B cell (primary cell): ENCODE data around the gene COQ9. TPM values are rescaled to one million over a fixed set of nuclear protein-coding genes. Genes with fewer than 3 reads are reported as not detected.

Source experiments
- ATAC-seq: fragments of 200-7000 bp; cut with Tn5 transposase; one replicate; pipeline ENCODE4 v1.10.0; 2021; ENCODE audit warnings: low read depth, mild to moderate bottlenecking, moderate number of reproducible peaks, moderate library complexity
- CTCF ChIA-PET: fragments of 350-600 bp; sonication (Branson Sonifier 250); formaldehyde crosslinking; loops from one replicate; lab custom pipeline; 2021; ENCODE audit warnings: antibody characterized with exemption, inconsistent platforms; lab: Charles Lee
- POLR2A ChIA-PET: fragments of 350-600 bp; sonication (Branson Sonifier 250); formaldehyde crosslinking; loops from one replicate; lab custom pipeline; 2021; ENCODE audit warnings: antibody characterized with exemption; lab: Charles Lee
- DNase-seq: peaks from one replicate; pipeline ENCODE4 v3.0.0; 2013
- H2AFZ ChIP-seq: 2 replicates; pipeline ENCODE4 v1.6.1; 2012; ENCODE audit warnings: mild to moderate bottlenecking, low read depth, low read length; ENCODE audit not compliant: insufficient read depth, poor library complexity, severe bottlenecking
- H3K27ac ChIP-seq, 2 donors: 1 replicate in 1 of 2; 2 replicates in 1 of 2; pipeline ENCODE4 v1.5.1; 2012 to 2013; ENCODE audit warnings: low read length in 2 of 2, mild to moderate bottlenecking in 2 of 2, moderate library complexity in 1 of 2
- H3K27me3 ChIP-seq, 4 experiments: fragments of 200-600 bp in 1 of 4; sonication (generic) in 1 of 4; replicated peaks in 1 of 4; 1 replicate in 2 of 4; 2 replicates in 2 of 4; pipeline versions ENCODE4 v1.6.1 to v1.7.0; 2013 to 2016; ENCODE audit warnings: low read length in 3 of 4, mild to moderate bottlenecking in 2 of 4, mixed read lengths in 1 of 4, moderate library complexity in 1 of 4; ENCODE audit not compliant: insufficient read depth in 4 of 4, control insufficient read depth in 3 of 4; ENCODE audit errors: control extremely low read depth in 1 of 4
- H3K36me3 ChIP-seq, 2 experiments: replicated peaks in 1 of 2; 1 replicate in 1 of 2; 2 replicates in 1 of 2; pipeline versions ENCODE4 v1.6.1 to v1.7.1; 2013; ENCODE audit warnings: low read length in 1 of 2; ENCODE audit not compliant: insufficient read depth in 2 of 2, control insufficient read depth in 1 of 2; ENCODE audit errors: control extremely low read depth in 1 of 2, extremely low read depth in 1 of 2
- H3K4me1 ChIP-seq, 2 donors: fragments of 200-600 bp in 1 of 2; sonication (generic) in 1 of 2; 1 replicate in 1 of 2; 2 replicates in 1 of 2; pipeline versions ENCODE4 v1.5.1 to v1.6.1; 2013 to 2017; ENCODE audit warnings: low read length in 2 of 2; ENCODE audit not compliant: control insufficient read depth in 2 of 2, insufficient read depth in 2 of 2
- H3K4me2 ChIP-seq: replicated peaks from 2 replicates; pipeline ENCODE3; 2012; ENCODE audit warnings: mild to moderate bottlenecking, low read depth, low read length; ENCODE audit not compliant: poor library complexity, severe bottlenecking
- H3K4me3 ChIP-seq, 5 experiments: fragments of 200-600 bp in 1 of 5; sonication (generic) in 1 of 5; 1 replicate in 3 of 5; 2 replicates in 2 of 5; pipeline versions ENCODE4 v1.5.1 to v1.7.0; 2011 to 2016; ENCODE audit warnings: low read length in 4 of 5, mild to moderate bottlenecking in 4 of 5, low read depth in 2 of 5, control low read depth in 1 of 5, moderate library complexity in 1 of 5; ENCODE audit not compliant: insufficient read depth in 1 of 5; ENCODE audit errors: control extremely low read depth in 1 of 5, extremely low read depth in 1 of 5
- H3K79me2 ChIP-seq: fragments of 200-600 bp; sonication (generic); one replicate; pipeline ENCODE4 v1.6.0; 2016; ENCODE audit warnings: low read length; ENCODE audit not compliant: control insufficient read depth, insufficient read depth
- H3K9ac ChIP-seq: fragments of 200-600 bp; sonication (generic); 2 replicates; pipeline ENCODE4 v1.6.1; 2017; ENCODE audit warnings: mild to moderate bottlenecking, low read length, moderate library complexity
- H3K9me3 ChIP-seq, 3 donors: one replicate each; pipeline versions ENCODE4 v1.6.1 to v1.7.1; 2013; ENCODE audit warnings: low read length in 2 of 3; ENCODE audit not compliant: control insufficient read depth in 2 of 3, insufficient read depth in 1 of 3; ENCODE audit errors: control extremely low read depth in 1 of 3
- H4K20me1 ChIP-seq: 2 replicates; pipeline ENCODE4 v1.6.0; 2012; ENCODE audit warnings: mild to moderate bottlenecking, low read length; ENCODE audit not compliant: insufficient read depth, control insufficient read depth, poor library complexity, severe bottlenecking
- H3K27ac Mint-ChIP-seq: one replicate; pipeline ENCODE4 v1.8.0; 2021; ENCODE audit warnings: mixed read lengths
- H3K27me3 Mint-ChIP-seq: one replicate; pipeline ENCODE4 v1.8.0; 2021; ENCODE audit warnings: mixed read lengths
- H3K4me1 Mint-ChIP-seq: one replicate; pipeline ENCODE4 v1.8.0; 2021; ENCODE audit warnings: mixed read lengths
- H3K4me3 Mint-ChIP-seq: one replicate; pipeline ENCODE4 v1.8.0; 2021; ENCODE audit warnings: mixed read lengths
- H3K9me3 Mint-ChIP-seq: one replicate; pipeline ENCODE4 v1.8.0; 2022; ENCODE audit warnings: mixed read lengths; ENCODE audit not compliant: insufficient read depth
- CTCF ChIP-seq: fragments of 200-600 bp; IDR thresholded peaks from one replicate; pipeline ENCODE4 v1.8.0; 2022; ENCODE audit warnings: antibody characterized with exemption, mild to moderate bottlenecking
- EZH2 ChIP-seq: IDR thresholded peaks from 2 replicates; pipeline ENCODE4 v1.6.1; 2012; ENCODE audit warnings: borderline replicate concordance, low read depth, mild to moderate bottlenecking, moderate library complexity, low read length; ENCODE audit not compliant: insufficient read depth, poor library complexity, severe bottlenecking
- WGBS: methylation state at CpG from one replicate; pipeline ENCODE4 v1.1.5; 2013; ENCODE audit warnings: missing lambda C conversion rate; ENCODE audit not compliant: insufficient coverage; 5-methylcytosine and 5-hydroxymethylcytosine counted together
- intact Hi-C: fragments of 100-400 bp; cut with micrococcal nuclease; formaldehyde crosslinking; loops from one replicate; pipeline ENCODE4 v1.10.0; 2022
- polyA plus RNA-seq: library from polyadenylated mRNA; depleted of rRNA; stranded (reverse); fragments of >200 nt; gene quantifications from 2 replicates; pipeline ENCODE4 v1.2.3, GENCODE V29; 2012
- total RNA-seq, 2 donors: library from RNA; stranded (reverse); fragments of 120-200 nt in 1 of 2; gene quantifications; 1 replicate in 1 of 2; 2 replicates in 1 of 2; pipeline versions ENCODE4 v1.2.3 to v1.2.4, GENCODE V29; 2013 to 2022

The COQ9 gene
- total and polyA plus RNA-seq, 2 donors (not counting 1 experiment from before 2014, with no cell fraction given) = 41.5 to 53.0 TPM

- Mint-ChIP-seq H3K27me3 (peaks cover 15% of the 10 kb centered on the region), H3K27ac (no peak overlapping the region), H3K4me3 (no peak overlapping the region), H3K9me3 (no peaks in the 10 kb centered on the region), H3K4me1 (no peaks in the 10 kb centered on the region)
- Histone ChIP-seq H3K27me3 (no peaks in the 10 kb centered on the region), H3K9ac (no peak overlapping the region), H3K27ac (no peak overlapping the region), H3K79me2 (no peaks in the 10 kb centered on the region), H3K36me3 (no peaks in the 10 kb centered on the region), H3K4me3 (no peak overlapping the region), H4K20me1 (no peaks in the 10 kb centered on the region), H3K4me1 (no peaks in the 10 kb centered on the region), H3K4me2 (no peak overlapping the region), H3K9me3 (no peaks in the 10 kb centered on the region), H2AFZ (no peak overlapping the region)
- intact Hi-C loops = no loop called here
- ChIA-PET POLR2A (no interaction called here), CTCF (interaction anchor here (0.7 to 1.1 kb wide), 2 partner anchors 19 to 39 kb away, joined by 3 to 6 read pairs; no protein-coding TSS in a partner anchor)
- ATAC-seq (no peak), DNase-seq (no peak)
- TF ChIP-seq EZH2 (no peak), CTCF (no peak)
- WGBS = 69% methylated on average over 7 of the region's 9 CpGs
These were observed 53.4 kb downstream of the COQ9 start for GRCh38 chr16:57500578-57501111.

- Mint-ChIP-seq H3K9me3 (no peaks in the 10 kb centered on the region), H3K27me3 (peaks cover 19% of the 10 kb centered on the region), H3K4me1 (no peaks in the 10 kb centered on the region), H3K27ac (no peak overlapping the region), H3K4me3 (no peak overlapping the region)
- TF ChIP-seq CTCF = no peak
- TF ChIP-seq EZH2 = no peak
- Histone ChIP-seq H3K4me1 (no peaks in the 10 kb centered on the region), H3K9ac (no peak overlapping the region), H3K27ac (no peak overlapping the region), H2AFZ (no peak overlapping the region), H3K27me3 (no peaks in the 10 kb centered on the region), H3K4me3 (no peak overlapping the region), H3K4me2 (no peak overlapping the region), H3K79me2 (no peaks in the 10 kb centered on the region), H3K36me3 (no peaks in the 10 kb centered on the region), H3K9me3 (no peaks in the 10 kb centered on the region), H4K20me1 (no peaks in the 10 kb centered on the region)
- ATAC-seq (no peak), DNase-seq (no peak)
- intact Hi-C loops = no loop called here
- 67% methylated on average over 2 of the region's 7 CpGs for WGBS
- POLR2A ChIA-PET = no interaction called here
- CTCF ChIA-PET = interaction anchor here (0.6 to 1.3 kb wide), 2 partner anchors 43 to 75 kb away, joined by 4 read pairs; no protein-coding TSS in a partner anchor
These were observed 54.2 kb downstream of the COQ9 start for GRCh38 chr16:57501492-57501891.
